ENCODE data around the gene TADA2A.

Gene TADA2A

GRCh38 chr17:37483311-37484039 lies 76.8 kb downstream of the TADA2A start:
- Histone ChIP-seq H3K9me2 (replicated peaks; ENCODE audit: control insufficient read depth, low read length) (no peaks in the 10 kb centered on the region), H3K36me3 (ENCODE audit: control insufficient read depth, low read length) (peaks cover 14% of the 10 kb centered on the region), H3K9me3 (ENCODE audit: control insufficient read depth, insufficient read depth, low read length) (no peaks in the 10 kb centered on the region), H3K4me2 (ENCODE audit: low read length) (peak overlapping the region; percentile 53), H3K27ac (ENCODE audit: low read depth, low read length) (peak overlapping the region; percentile 7; the same call in 1 of the 2 replicates), H4K20me1 (ENCODE audit: control insufficient read depth, insufficient read depth, low read depth, low read length) (no peaks in the 10 kb centered on the region), H3K27me3 (ENCODE audit: control insufficient read depth, low read length) (no peaks in the 10 kb centered on the region), H3F3A (ENCODE audit: control insufficient read depth, insufficient read depth) (peaks cover 18% of the 10 kb centered on the region; the same call in 1 of the 2 replicates), H3K79me2 (ENCODE audit: control insufficient read depth, low read length) (no peaks in the 10 kb centered on the region), H3K4me1 (ENCODE audit: control insufficient read depth, low read length) (peaks cover 23% of the 10 kb centered on the region), H3K4me3 (ENCODE audit: low read length) (peak overlapping the region; percentile 27)
- TF ChIP-seq EZH2phosphoT487 (IDR thresholded peaks at IDR 0.05; ENCODE audit: borderline replicate concordance, low read length) = no peak
- TF ChIP-seq CTCF (IDR thresholded peaks at IDR 0.05; ENCODE audit: low read depth, low read length, poor library complexity, severe bottlenecking) = no peak

- Histone ChIP-seq H3K79me2 (ENCODE audit: control insufficient read depth, low read length) (peaks cover 9% of the 10 kb centered on the region), H3K9me2 (replicated peaks; ENCODE audit: control insufficient read depth, low read length) (no peaks in the 10 kb centered on the region), H3K27me3 (ENCODE audit: control insufficient read depth, low read length) (no peaks in the 10 kb centered on the region), H4K20me1 (ENCODE audit: control insufficient read depth, insufficient read depth, low read depth, low read length) (no peaks in the 10 kb centered on the region), H3K4me2 (ENCODE audit: low read length) (no peak overlapping the region), H3K9me3 (ENCODE audit: control insufficient read depth, insufficient read depth, low read length) (no peaks in the 10 kb centered on the region), H3K27ac (ENCODE audit: low read depth, low read length) (no peak overlapping the region), H3K36me3 (ENCODE audit: control insufficient read depth, low read length) (no peaks in the 10 kb centered on the region), H3K4me3 (ENCODE audit: low read length) (no peak overlapping the region), H3F3A (ENCODE audit: control insufficient read depth, insufficient read depth) (peaks cover 17% of the 10 kb centered on the region; the same call in 1 of the 2 replicates), H3K4me1 (ENCODE audit: control insufficient read depth, low read length) (peaks cover 35% of the 10 kb centered on the region)
- no peak for TF ChIP-seq EZH2phosphoT487 (IDR thresholded peaks at IDR 0.05; ENCODE audit: borderline replicate concordance, low read length)
- no peak for TF ChIP-seq CTCF (IDR thresholded peaks at IDR 0.05; ENCODE audit: low read depth, low read length, poor library complexity, severe bottlenecking)
Observed at GRCh38 chr17:37485938-37486570, 79.4 kb downstream of the TADA2A start.

- no peaks in the 10 kb centered on the region for H3K27me3 ChIP-seq (ENCODE audit: control insufficient read depth, low read length)
- H3K9me2 ChIP-seq (replicated peaks; ENCODE audit: control insufficient read depth, low read length) = no peaks in the 10 kb centered on the region
- H3K27ac ChIP-seq (ENCODE audit: low read depth, low read length) = no peak overlapping the region
- peak overlapping the region; percentile 72 for H3K4me2 ChIP-seq (ENCODE audit: low read length)
- no peaks in the 10 kb centered on the region for H3K36me3 ChIP-seq (ENCODE audit: control insufficient read depth, low read length)
- H3F3A ChIP-seq (ENCODE audit: control insufficient read depth, insufficient read depth) = peaks cover 25% of the 10 kb centered on the region; the same call in 1 of the 2 replicates
- H3K4me1 ChIP-seq (ENCODE audit: control insufficient read depth, low read length) = peaks cover 47% of the 10 kb centered on the region
- TF ChIP-seq EZH2phosphoT487 (IDR thresholded peaks at IDR 0.05; ENCODE audit: borderline replicate concordance, low read length) (no peak), CTCF (IDR thresholded peaks at IDR 0.05; ENCODE audit: low read depth, low read length, poor library complexity, severe bottlenecking) (no peak)
- peak overlapping the region; percentile 92 for H3K4me3 ChIP-seq (ENCODE audit: low read length)
- no peaks in the 10 kb centered on the region for H3K9me3 ChIP-seq (ENCODE audit: control insufficient read depth, insufficient read depth, low read length)
- H3K79me2 ChIP-seq (ENCODE audit: control insufficient read depth, low read length) = peaks cover 30% of the 10 kb centered on the region
- H4K20me1 ChIP-seq (ENCODE audit: control insufficient read depth, insufficient read depth, low read depth, low read length) = 0 out of 2 replicates have a peak, but pooled peaks cover 5% of the 10 kb centered on the region
Observed at GRCh38 chr17:37488009-37488604, 81.4 kb downstream of the TADA2A start.
